CD4-positive, alpha-beta T cell (primary cell): ENCODE results near the gene CDKN2B-AS1. TPM values are rescaled to one million over a fixed set of nuclear protein-coding genes. Genes with fewer than 3 reads are reported as not detected.

ENCODE experiments used
- ATAC-seq: fragments of 200-7000 bp; cut with Tn5 transposase; one replicate; pipeline ENCODE4 v1.10.0; 2022; ENCODE audit warnings: mild to moderate bottlenecking; ENCODE audit not compliant: poor library complexity
- CTCF ChIA-PET: fragments of 350-600 bp; sonication (Branson Sonifier 250); formaldehyde crosslinking; loops from one replicate; lab custom pipeline; 2021; ENCODE audit warnings: antibody characterized with exemption, inconsistent platforms; lab: Charles Lee
- POLR2A ChIA-PET: fragments of 350-600 bp; sonication (Branson Sonifier 250); formaldehyde crosslinking; loops from one replicate; lab custom pipeline; 2021; ENCODE audit warnings: antibody characterized with exemption, inconsistent platforms; lab: Charles Lee
- DNase-seq, 14 experiments: peaks; one replicate each; pipeline ENCODE4 v3.0.0-alpha.2; 2013 to 2020; ENCODE audit warnings: mixed read lengths in 2 of 14
- H3K27ac ChIP-seq, 2 donors: one replicate each; pipeline versions ENCODE4 v1.5.1 to v1.7.0; 2013; ENCODE audit warnings: low read length in 2 of 2, low read depth in 1 of 2, mild to moderate bottlenecking in 1 of 2
- H3K27me3 ChIP-seq, 2 experiments: 1 replicate in 1 of 2; 2 replicates in 1 of 2; pipeline versions ENCODE4 v1.6.1 to v1.7.0; 2013; ENCODE audit warnings: low read length in 2 of 2, control low read depth in 1 of 2, mild to moderate bottlenecking in 1 of 2, moderate library complexity in 1 of 2; ENCODE audit not compliant: insufficient read depth in 2 of 2, control insufficient read depth in 1 of 2
- H3K36me3 ChIP-seq: one replicate; pipeline ENCODE4 v1.6.1; 2013; ENCODE audit warnings: low read length, control low read depth; ENCODE audit not compliant: insufficient read depth
- H3K4me1 ChIP-seq: one replicate; pipeline ENCODE4 v1.6.1; 2013; ENCODE audit warnings: low read length, control low read depth; ENCODE audit not compliant: insufficient read depth
- H3K4me3 ChIP-seq: one replicate; pipeline ENCODE4 v1.5.1; 2013; ENCODE audit warnings: mild to moderate bottlenecking, low read length, moderate library complexity
- H3K9me3 ChIP-seq, 2 experiments: 1 replicate in 1 of 2; 2 replicates in 1 of 2; pipeline versions ENCODE4 v1.6.1 to v1.7.0; 2013; ENCODE audit warnings: low read length in 2 of 2, mild to moderate bottlenecking in 2 of 2, control low read depth in 1 of 2, moderate library complexity in 1 of 2; ENCODE audit not compliant: control insufficient read depth in 1 of 2, insufficient read depth in 1 of 2
- H3K27ac Mint-ChIP-seq: one replicate; pipeline ENCODE4 v1.8.0; 2020; ENCODE audit warnings: mixed read lengths
- H3K27me3 Mint-ChIP-seq: one replicate; pipeline ENCODE4 v1.8.0; 2021; ENCODE audit warnings: mixed read lengths
- H3K36me3 Mint-ChIP-seq: one replicate; pipeline ENCODE4 v1.8.0; 2021; ENCODE audit warnings: low read depth, mixed read lengths
- H3K4me1 Mint-ChIP-seq: one replicate; pipeline ENCODE4 v1.8.0; 2021; ENCODE audit warnings: low read depth, mixed read lengths
- H3K4me3 Mint-ChIP-seq: one replicate; pipeline ENCODE4 v1.8.0; 2020; ENCODE audit warnings: mild to moderate bottlenecking, mixed read lengths
- H3K9me3 Mint-ChIP-seq: one replicate; pipeline ENCODE4 v1.8.0; 2020; ENCODE audit warnings: mixed read lengths
- intact Hi-C, 2 experiments: fragments of 100-400 bp; cut with DNase I in 1 of 2; cut with micrococcal nuclease in 1 of 2; formaldehyde crosslinking; loops; one replicate each; pipeline versions ENCODE4 v1.15.1 to v1.9.0; 2023 to 2025; cut with DNase I, micrococcal nuclease
- total RNA-seq, 174 experiments: library from RNA in 2 of 174; stranded (reverse) in 2 of 174; gene quantifications; one replicate each; pipeline ENCODE4 v1.2.3 and lab custom pipeline; 2021 to 2026
- TF ChIP-seq, protein P1 (sequence below): fragments of 200-600 bp; IDR thresholded peaks from one replicate; pipeline ENCODE4 v1.8.0; 2022; ENCODE audit warnings: antibody characterized with exemption, mild to moderate bottlenecking

The CDKN2B-AS1 gene
- total RNA-seq, 2 experiments from 2014 or later: 0.25 to 0.30 TPM

- Histone ChIP-seq H3K36me3 (no peaks in the 10 kb centered on the region), H3K9me3 (peaks cover 19 to 36% of the 10 kb centered on the region in 2 experiments), H3K27me3 (peaks cover 81 to 99% of the 10 kb centered on the region in 2 experiments), H3K4me1 (peaks cover 28% of the 10 kb centered on the region), H3K4me3 (peak overlapping the region; percentile 54), H3K27ac (no peak overlapping the region)
- Mint-ChIP-seq H3K4me3 (peak overlapping the region; percentile 83), H3K36me3 (peaks cover 4% of the 10 kb centered on the region), H3K9me3 (peaks cover 8% of the 10 kb centered on the region), H3K27me3 (peaks cover 98% of the 10 kb centered on the region), H3K4me1 (peaks cover 23% of the 10 kb centered on the region), H3K27ac (no peak overlapping the region)
- ATAC-seq (no peak), DNase-seq (no peak)
- intact Hi-C loops: loop anchor here in 1 of 2 experiments (5.0 kb wide), 1 partner anchor 33 kb away; the partner anchor contains the start of gene CDKN2B
- ChIA-PET CTCF (interaction anchor here (1.1 to 1.2 kb wide), 2 partner anchors 20 to 34 kb away, joined by 3 read pairs; partner anchors contain the start of genes CDKN2A and CDKN2B-AS1), POLR2A (interaction anchor here (1.4 to 1.7 kb wide), 2 partner anchors 8 to 54 kb away, joined by 3 read pairs; no protein-coding TSS in a partner anchor)
- TF ChIP-seq, protein P1, sequence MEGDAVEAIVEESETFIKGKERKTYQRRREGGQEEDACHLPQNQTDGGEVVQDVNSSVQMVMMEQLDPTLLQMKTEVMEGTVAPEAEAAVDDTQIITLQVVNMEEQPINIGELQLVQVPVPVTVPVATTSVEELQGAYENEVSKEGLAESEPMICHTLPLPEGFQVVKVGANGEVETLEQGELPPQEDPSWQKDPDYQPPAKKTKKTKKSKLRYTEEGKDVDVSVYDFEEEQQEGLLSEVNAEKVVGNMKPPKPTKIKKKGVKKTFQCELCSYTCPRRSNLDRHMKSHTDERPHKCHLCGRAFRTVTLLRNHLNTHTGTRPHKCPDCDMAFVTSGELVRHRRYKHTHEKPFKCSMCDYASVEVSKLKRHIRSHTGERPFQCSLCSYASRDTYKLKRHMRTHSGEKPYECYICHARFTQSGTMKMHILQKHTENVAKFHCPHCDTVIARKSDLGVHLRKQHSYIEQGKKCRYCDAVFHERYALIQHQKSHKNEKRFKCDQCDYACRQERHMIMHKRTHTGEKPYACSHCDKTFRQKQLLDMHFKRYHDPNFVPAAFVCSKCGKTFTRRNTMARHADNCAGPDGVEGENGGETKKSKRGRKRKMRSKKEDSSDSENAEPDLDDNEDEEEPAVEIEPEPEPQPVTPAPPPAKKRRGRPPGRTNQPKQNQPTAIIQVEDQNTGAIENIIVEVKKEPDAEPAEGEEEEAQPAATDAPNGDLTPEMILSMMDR: no peak
Measured at GRCh38 chr9:21974343-21974721, 20.3 kb upstream of the CDKN2B-AS1 start.

DNA sequence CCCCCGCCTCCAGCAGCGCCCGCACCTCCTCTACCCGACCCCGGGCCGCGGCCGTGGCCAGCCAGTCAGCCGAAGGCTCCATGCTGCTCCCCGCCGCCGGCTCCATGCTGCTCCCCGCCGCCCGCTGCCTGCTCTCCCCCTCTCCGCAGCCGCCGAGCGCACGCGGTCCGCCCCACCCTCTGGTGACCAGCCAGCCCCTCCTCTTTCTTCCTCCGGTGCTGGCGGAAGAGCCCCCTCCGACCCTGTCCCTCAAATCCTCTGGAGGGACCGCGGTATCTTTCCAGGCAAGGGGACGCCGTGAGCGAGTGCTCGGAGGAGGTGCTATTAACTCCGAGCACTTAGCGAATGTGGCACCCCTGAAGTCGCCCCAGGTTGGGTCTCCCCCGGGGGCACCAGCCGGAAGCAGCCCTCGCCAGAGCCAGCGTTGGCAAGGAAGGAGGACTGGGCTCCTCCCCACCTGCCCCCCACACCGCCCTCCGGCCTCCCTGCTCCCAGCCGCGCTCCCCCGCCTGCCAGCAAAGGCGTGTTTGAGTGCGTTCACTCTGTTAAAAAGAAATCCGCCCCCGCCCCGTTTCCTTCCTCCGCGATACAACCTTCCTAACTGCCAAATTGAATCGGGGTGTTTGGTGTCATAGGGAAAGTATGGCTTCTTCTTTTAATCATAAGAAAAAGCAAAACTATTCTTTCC is 19.7 kb upstream of the CDKN2B-AS1 start:
- H3K27me3 ChIP-seq: peaks cover 81 to 99% of the 10 kb centered on the region in 2 experiments
- ATAC-seq: peak; percentile 72
- no peak overlapping the region for H3K27ac ChIP-seq
- POLR2A ChIA-PET: interaction anchor here (1.4 to 1.7 kb wide), 2 partner anchors 7 to 55 kb away, joined by 3 read pairs; no protein-coding TSS in a partner anchor
- peak in 5 of 14 experiments; percentile 21 to 59 (median 51) for DNase-seq
- H3K27me3 Mint-ChIP-seq: peaks cover 98% of the 10 kb centered on the region
- peaks cover 4% of the 10 kb centered on the region for H3K36me3 Mint-ChIP-seq
- H3K4me1 ChIP-seq: peaks cover 28% of the 10 kb centered on the region
- H3K4me3 Mint-ChIP-seq: peak overlapping the region; percentile 83
- TF ChIP-seq, protein P1: no peak
- H3K4me3 ChIP-seq: peak overlapping the region; percentile 54
- H3K9me3 Mint-ChIP-seq: peaks cover 6% of the 10 kb centered on the region
- H3K9me3 ChIP-seq: peaks cover 14 to 31% of the 10 kb centered on the region in 2 experiments
- no peaks in the 10 kb centered on the region for H3K36me3 ChIP-seq
- intact Hi-C loops: loop anchor here in 1 of 2 experiments (5.0 kb wide), 1 partner anchor 32 kb away; the partner anchor contains the start of gene CDKN2B
- no peak overlapping the region for H3K27ac Mint-ChIP-seq
- peaks cover 22% of the 10 kb centered on the region for H3K4me1 Mint-ChIP-seq
- CTCF ChIA-PET: interaction anchor here (1.2 kb wide), 1 partner anchor 34 kb away, joined by 3 read pairs; no protein-coding TSS in a partner anchor

DNA sequence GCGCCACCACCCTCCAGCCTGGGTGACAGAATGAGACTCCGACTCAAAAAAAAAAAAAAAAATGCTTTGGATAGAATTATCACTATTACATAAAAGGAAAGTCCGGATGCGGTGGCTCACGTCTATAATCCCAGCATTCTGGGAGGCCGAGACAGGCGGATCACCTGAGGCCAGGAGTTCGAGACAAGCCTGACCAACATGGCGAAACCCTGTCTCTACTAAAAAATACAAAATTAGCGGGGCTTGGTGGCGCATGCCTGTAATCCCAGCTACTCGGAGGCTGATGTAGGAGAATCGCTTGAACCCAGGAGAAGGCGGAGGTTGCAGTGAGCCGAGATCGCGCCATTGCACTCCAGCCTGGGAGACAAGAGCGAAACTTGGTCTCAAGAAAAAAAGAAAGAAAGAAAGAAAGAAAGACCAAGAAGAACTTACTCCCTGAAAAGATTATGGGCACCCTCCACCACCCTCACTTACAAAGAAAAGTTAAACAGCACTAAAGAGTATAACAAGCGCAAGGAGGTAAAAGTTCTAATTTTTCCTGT is 18.2 kb upstream of the CDKN2B-AS1 start:
- H3K36me3 ChIP-seq: no peaks in the 10 kb centered on the region
- intact Hi-C loops: no loop called here

More for the DNA sequence above, 18.2 kb upstream of the CDKN2B-AS1 start:
- Mint-ChIP-seq H3K4me1 (peaks cover 18% of the 10 kb centered on the region), H3K36me3 (no peaks in the 10 kb centered on the region), H3K27me3 (peaks cover 97% of the 10 kb centered on the region), H3K9me3 (peaks cover 3% of the 10 kb centered on the region), H3K27ac (no peak overlapping the region), H3K4me3 (no peak overlapping the region)
- DNase-seq (no peak), ATAC-seq (no peak)
- peaks cover 5 to 16% of the 10 kb centered on the region in 2 experiments for H3K9me3 ChIP-seq
- no peak overlapping the region for H3K4me3 ChIP-seq
- peaks cover 70 to 89% of the 10 kb centered on the region in 2 experiments for H3K27me3 ChIP-seq
- no peak overlapping the region for H3K27ac ChIP-seq
- peaks cover 26% of the 10 kb centered on the region for H3K4me1 ChIP-seq
- ChIA-PET POLR2A (interaction anchor here (0.6 kb wide), 1 partner anchor 189 kb away, joined by 3 read pairs; no protein-coding TSS in a partner anchor), CTCF (interaction anchor here (2.5 kb wide), 1 partner anchor 32 kb away, joined by 9 read pairs; the partner anchor contains the start of gene CDKN2B)
- TF ChIP-seq, protein P1: no peak
